PC-3 (cell line): ENCODE measurements around the gene TMBIM1. TPM values are rescaled to one million over a fixed set of nuclear protein-coding genes. Genes with fewer than 3 reads are reported as not detected.

Experiments
- ATAC-seq: fragments of 200-7000 bp; cut with Tn5 transposase; 2 replicates; pipeline ENCODE4 v1.9.1; 2020; ENCODE audit warnings: mild to moderate bottlenecking, moderate library complexity
- BruUV-seq: library from RNA; stranded (reverse); fragments of 400-500 nt; replicated peaks from 2 replicates; lab custom pipeline; 2021; lab: Mats Ljungman, UMichigan
- CTCF ChIA-PET: fragments of 300-600 bp; sonication (Branson Sonifier 250); formaldehyde crosslinking; loops from one replicate; lab custom pipeline; 2022; ENCODE audit warnings: antibody characterized with exemption; lab: Charles Lee
- POLR2A ChIA-PET: fragments of 300-600 bp; sonication (Branson Sonifier 250); formaldehyde crosslinking; loops from one replicate; lab custom pipeline; 2022; ENCODE audit warnings: antibody characterized with exemption; ENCODE audit not compliant: unreplicated experiment; lab: Charles Lee
- DNase-seq: peaks from one replicate; pipeline ENCODE4 v3.0.0-alpha.2; 2015
- H2AFZ ChIP-seq: fragments of 300-600 bp; sonication (generic); 2 replicates; pipeline ENCODE4 v1.6.0; 2016; ENCODE audit warnings: antibody characterized with exemption, low read length
- H3F3A ChIP-seq: fragments of 300-600 bp; sonication (generic); one replicate; pipeline ENCODE4 v1.6.0; 2017; ENCODE audit warnings: antibody characterized with exemption, low read length, control low read depth, mild to moderate bottlenecking; ENCODE audit not compliant: unreplicated experiment
- H3K27ac ChIP-seq: fragments of 300-600 bp; sonication (generic); 2 replicates; pipeline ENCODE4 v1.5.1; 2016; ENCODE audit warnings: mild to moderate bottlenecking, low read length
- H3K27me3 ChIP-seq: fragments of 300-600 bp; sonication (generic); 2 replicates; pipeline ENCODE4 v1.6.1; 2016; ENCODE audit warnings: low read length, mixed read lengths
- H3K36me3 ChIP-seq: fragments of 300-600 bp; sonication (generic); 2 replicates; pipeline ENCODE4 v1.6.1; 2016; ENCODE audit warnings: low read depth, mixed run types, low read length, mixed read lengths
- H3K4me1 ChIP-seq: fragments of 300-600 bp; sonication (generic); 2 replicates; pipeline ENCODE4 v1.5.1; 2016; ENCODE audit warnings: low read length; ENCODE audit not compliant: insufficient read depth
- H3K4me2 ChIP-seq: fragments of 300-600 bp; sonication (generic); 2 replicates; pipeline ENCODE4 v1.6.0; 2016; ENCODE audit warnings: low read length
- H3K4me3 ChIP-seq: fragments of 300-600 bp; sonication (generic); 2 replicates; pipeline ENCODE4 v1.5.1; 2016; ENCODE audit warnings: mild to moderate bottlenecking, low read length, mixed read lengths
- H3K79me2 ChIP-seq: fragments of 300-600 bp; sonication (generic); 2 replicates; pipeline ENCODE4 v1.6.1; 2017; ENCODE audit warnings: low read length, mixed read lengths
- H3K9ac ChIP-seq: fragments of 300-600 bp; sonication (generic); 2 replicates; pipeline ENCODE4 v1.6.0; 2016; ENCODE audit warnings: mild to moderate bottlenecking, low read length
- H3K9me2 ChIP-seq: fragments of 300-600 bp; sonication (generic); replicated peaks from 2 replicates; pipeline ENCODE4 v1.6.1; 2016; ENCODE audit warnings: mixed run types, low read length, mixed read lengths
- H3K9me3 ChIP-seq: fragments of 300-600 bp; sonication (generic); 2 replicates; pipeline ENCODE4 v1.6.1; 2016; ENCODE audit warnings: low read length, mixed read lengths
- H4K20me1 ChIP-seq: fragments of 300-600 bp; sonication (generic); 2 replicates; pipeline ENCODE4 v1.6.1; 2016; ENCODE audit warnings: low read length, mixed read lengths
- CTCF ChIP-seq: fragments of 300-600 bp; sonication (generic); conservative IDR thresholded peaks from 2 replicates; pipeline ENCODE4 v1.5.1; 2017; ENCODE audit warnings: antibody characterized with exemption, low read depth, mild to moderate bottlenecking, low read length
- EZH2 ChIP-seq: fragments of 300-600 bp; sonication (generic); IDR thresholded peaks from one replicate; pipeline ENCODE4 v1.6.1; 2017; ENCODE audit warnings: antibody characterized with exemption, mild to moderate bottlenecking, low read length; ENCODE audit not compliant: unreplicated experiment
- EZH2phosphoT487 ChIP-seq: fragments of 300-600 bp; sonication (generic); IDR thresholded peaks from 2 replicates; pipeline ENCODE4 v1.6.1; 2018; ENCODE audit warnings: mild to moderate bottlenecking, antibody characterized with exemption, low read length, borderline replicate concordance
- intact Hi-C: fragments of 100-400 bp; cut with micrococcal nuclease; formaldehyde crosslinking; loops from 2 replicates; pipeline ENCODE4 v1.9.0; 2023
- total RNA-seq: library from RNA; depleted of rRNA; stranded (reverse); fragments of >200 nt; gene quantifications from 2 replicates; pipeline ENCODE4 v1.2.3, GENCODE V29; 2014

TMBIM1 gene
- total RNA-seq, 1 experiment from 2014 or later: 45.0 TPM

GRCh38 chr2:218280260-218280870, 11.9 kb downstream of the TMBIM1 start:
- Histone ChIP-seq H3K9ac (no peak overlapping the region), H3K27ac (no peak overlapping the region), H3K79me2 (peaks cover 15% of the 10 kb centered on the region), H3K4me2 (no peak overlapping the region), H3K4me3 (no peak overlapping the region), H2AFZ (no peak overlapping the region), H3K9me2 (no peaks in the 10 kb centered on the region), H3K4me1 (peaks cover 42% of the 10 kb centered on the region), H3F3A (no peaks in the 10 kb centered on the region), H3K9me3 (no peaks in the 10 kb centered on the region), H4K20me1 (no peaks in the 10 kb centered on the region), H3K27me3 (no peaks in the 10 kb centered on the region), H3K36me3 (peaks cover 15% of the 10 kb centered on the region; the same call in 1 of the 2 replicates)
- intact Hi-C loops: no loop called here
- no TSS peak for BruUV-seq
- DNase-seq (no peak), ATAC-seq (no peak)
- POLR2A ChIA-PET: no interaction called here
- TF ChIP-seq EZH2: no peak
- TF ChIP-seq EZH2phosphoT487: no peak
- TF ChIP-seq CTCF: no peak
- CTCF ChIA-PET: interaction anchor here (0.6 kb wide), 1 partner anchor 75 kb away, joined by 6 read pairs; no protein-coding TSS in a partner anchor

- ChIA-PET CTCF (no interaction called here), POLR2A (no interaction called here)
- no peak overlapping the region for H3K4me3 ChIP-seq
- no peak for DNase-seq
- H3K9me3 ChIP-seq: no peaks in the 10 kb centered on the region
- no peak overlapping the region for H3K27ac ChIP-seq
- H3K4me2 ChIP-seq: no peak overlapping the region
- no peaks in the 10 kb centered on the region for H3K27me3 ChIP-seq
- H2AFZ ChIP-seq: no peak overlapping the region
- no peaks in the 10 kb centered on the region for H3K9me2 ChIP-seq
- ATAC-seq: no peak
- peaks cover 25% of the 10 kb centered on the region for H3K4me1 ChIP-seq
- no peak overlapping the region for H3K9ac ChIP-seq
- H3K36me3 ChIP-seq: peaks cover 30% of the 10 kb centered on the region; the same call in 1 of the 2 replicates
- peaks cover 8% of the 10 kb centered on the region for H3K79me2 ChIP-seq
- H4K20me1 ChIP-seq: no peaks in the 10 kb centered on the region
- H3F3A ChIP-seq: no peaks in the 10 kb centered on the region
- intact Hi-C loops: no loop called here
- BruUV-seq: no TSS peak
- no peak for TF ChIP-seq EZH2
- TF ChIP-seq CTCF: no peak
These were observed 13.6 kb downstream of the TMBIM1 start for GRCh38 chr2:218278531-218279360.

DNA sequence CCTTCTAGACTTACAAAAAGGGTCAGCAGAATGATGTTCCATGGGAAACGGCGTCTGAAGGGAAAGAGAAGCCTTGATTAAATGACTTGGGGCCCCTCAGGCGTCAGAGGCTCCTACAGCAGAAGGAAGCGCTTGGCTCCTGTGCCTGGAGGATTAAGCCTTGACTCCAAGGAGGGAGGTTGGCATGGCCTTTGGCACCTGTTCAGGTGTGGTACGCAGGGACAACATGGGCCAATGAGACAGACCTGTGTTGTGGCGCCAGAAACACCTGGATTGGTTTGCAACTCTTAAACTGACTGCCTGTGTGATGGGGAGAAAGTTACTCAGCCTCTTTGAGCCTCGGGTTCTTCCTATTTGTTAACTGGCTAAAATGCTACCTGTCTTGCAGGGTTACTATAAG, 14.4 kb downstream of the TMBIM1 start:
- no peaks in the 10 kb centered on the region for H3F3A ChIP-seq
- H3K4me1 ChIP-seq: peaks cover 20% of the 10 kb centered on the region
- TF ChIP-seq EZH2: no peak
- TF ChIP-seq EZH2phosphoT487: no peak
- no peak for TF ChIP-seq CTCF
- H3K9me3 ChIP-seq: no peaks in the 10 kb centered on the region
- DNase-seq (no peak), ATAC-seq (no peak)
- H4K20me1 ChIP-seq: no peaks in the 10 kb centered on the region
- H3K79me2 ChIP-seq: peaks cover 5% of the 10 kb centered on the region; the same call in 1 of the 2 replicates
- POLR2A ChIA-PET: no interaction called here
- H3K9ac ChIP-seq: no peak overlapping the region
- no peak overlapping the region for H3K27ac ChIP-seq
- intact Hi-C loops: no loop called here
- BruUV-seq: no TSS peak
- H3K9me2 ChIP-seq: no peaks in the 10 kb centered on the region
- no peak overlapping the region for H3K4me2 ChIP-seq
- H3K27me3 ChIP-seq: no peaks in the 10 kb centered on the region
- H2AFZ ChIP-seq: no peak overlapping the region
- peaks cover 32% of the 10 kb centered on the region; the same call in 1 of the 2 replicates for H3K36me3 ChIP-seq
- no peak overlapping the region for H3K4me3 ChIP-seq
- CTCF ChIA-PET: no interaction called here
